ENCODE data around the gene CTSA. TPM values are rescaled to one million over a fixed set of nuclear protein-coding genes. Genes with fewer than 3 reads are reported as not detected.

Gene CTSA
- total and polyA plus RNA-seq, 9 of the 15 experiments (the other 6 are each of a cell fraction or from before 2014, with no cell fraction given), result 8.8 to 61.7 (median 28.3) TPM

- H3K4me3 ChIP-seq, result no peak overlapping the region
- in situ Hi-C loops (cut with MboI) (no loop called here), intact Hi-C loops (cut with micrococcal nuclease) (no loop called here)
- 0% methylated on average over 1 of the region's 1 CpG for WGBS (ENCODE audit: insufficient coverage, low coverage, missing lambda C conversion rate)
- H3K79me2 ChIP-seq (ENCODE audit: control insufficient read depth, insufficient read depth, low read length), result peaks cover 3% of the 10 kb centered on the region; the same call in 1 of the 3 replicates
- peaks cover 17% of the 10 kb centered on the region; the same call in 2 of the 3 replicates for H3K36me3 ChIP-seq (ENCODE audit: control insufficient read depth, insufficient read depth, low read length)
- DNase-seq (ENCODE audit: extremely low read depth in 1 of 4, low spot score in 3 of 4) (peak; percentile 43 to 87 (median 60)), FAIRE-seq (peak; percentile 99), ATAC-seq (peak; percentile 94)
- POLR2A ChIA-PET, result interaction anchor here (0.7 to 2.3 kb wide), 2 partner anchors 9 to 44 kb away, joined by 3 to 19 read pairs; no protein-coding TSS in a partner anchor
- H3K9ac ChIP-seq (ENCODE audit: insufficient read depth in 1 of 2, low read depth in 2 of 2, low read length in 2 of 2), result no peak overlapping the region
- no peaks in the 10 kb centered on the region for H3K27me3 ChIP-seq (ENCODE audit: control insufficient read depth in 2 of 2, insufficient read depth in 2 of 2, low read length in 2 of 2)
- H3K9me1 ChIP-seq (ENCODE audit: control insufficient read depth, insufficient read depth, low read length), result no peaks in the 10 kb centered on the region
- peak overlapping the region; percentile 33 for H3K4me2 ChIP-seq (ENCODE audit: insufficient read depth, low read length)
- peak overlapping the region; percentile 63 for H3K27ac ChIP-seq (ENCODE audit: extremely low read depth, low read depth, low read length)
- H3K4me1 ChIP-seq (replicated peaks in 1 of 2; ENCODE audit: control insufficient read depth in 2 of 2, insufficient read depth in 2 of 2, low read length in 2 of 2), result peaks cover 15 to 17% of the 10 kb centered on the region in 2 experiments; a peak in 4 of 5 replicates
- BruUV-seq (replicated peaks), result no TSS peak
- CTCF ChIA-PET (ENCODE audit: low intra/inter-chr PET ratio), result no interaction called here
- H4K20me1 ChIP-seq (replicated peaks; ENCODE audit: control insufficient read depth, insufficient read depth, low read length), result no peaks in the 10 kb centered on the region
- peaks cover 5% of the 10 kb centered on the region for H3K9me3 ChIP-seq (replicated peaks; ENCODE audit: control insufficient read depth, insufficient read depth, low read depth, low read length)
- no peak overlapping the region for H2AFZ ChIP-seq (ENCODE audit: low read depth, low read length)
- TF ChIP-seq TAF9B (IDR thresholded peaks at IDR 0.05; ENCODE audit: partially characterized antibody) (no peak), COPS2 (conservative IDR thresholded peaks at IDR 0.05) (no peak), CBFA2T2 (conservative IDR thresholded peaks at IDR 0.05) (peak; percentile 86), ETV6 (IDR thresholded peaks at IDR 0.05; ENCODE audit: borderline replicate concordance in 1 of 2, low read depth in 2 of 2, low read length in 1 of 2) (no peak), ETV6 (CRISPR knock-in tag; IDR thresholded peaks at IDR 0.05; ENCODE audit: borderline replicate concordance) (no peak), ZNF197 (CRISPR knock-in tag; IDR thresholded peaks at IDR 0.05; ENCODE audit: low read depth) (no peak), ZBTB1 (CRISPR knock-in tag; IDR thresholded peaks at IDR 0.05; ENCODE audit: borderline replicate concordance, low read depth) (no peak), LEF1 (IDR thresholded peaks at IDR 0.05) (peak; percentile 59)
- TF ChIP-seq, protein P1, sequence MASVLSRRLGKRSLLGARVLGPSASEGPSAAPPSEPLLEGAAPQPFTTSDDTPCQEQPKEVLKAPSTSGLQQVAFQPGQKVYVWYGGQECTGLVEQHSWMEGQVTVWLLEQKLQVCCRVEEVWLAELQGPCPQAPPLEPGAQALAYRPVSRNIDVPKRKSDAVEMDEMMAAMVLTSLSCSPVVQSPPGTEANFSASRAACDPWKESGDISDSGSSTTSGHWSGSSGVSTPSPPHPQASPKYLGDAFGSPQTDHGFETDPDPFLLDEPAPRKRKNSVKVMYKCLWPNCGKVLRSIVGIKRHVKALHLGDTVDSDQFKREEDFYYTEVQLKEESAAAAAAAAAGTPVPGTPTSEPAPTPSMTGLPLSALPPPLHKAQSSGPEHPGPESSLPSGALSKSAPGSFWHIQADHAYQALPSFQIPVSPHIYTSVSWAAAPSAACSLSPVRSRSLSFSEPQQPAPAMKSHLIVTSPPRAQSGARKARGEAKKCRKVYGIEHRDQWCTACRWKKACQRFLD (CRISPR knock-in tag; IDR thresholded peaks at IDR 0.05), result no peak
- TF ChIP-seq, protein P2, sequence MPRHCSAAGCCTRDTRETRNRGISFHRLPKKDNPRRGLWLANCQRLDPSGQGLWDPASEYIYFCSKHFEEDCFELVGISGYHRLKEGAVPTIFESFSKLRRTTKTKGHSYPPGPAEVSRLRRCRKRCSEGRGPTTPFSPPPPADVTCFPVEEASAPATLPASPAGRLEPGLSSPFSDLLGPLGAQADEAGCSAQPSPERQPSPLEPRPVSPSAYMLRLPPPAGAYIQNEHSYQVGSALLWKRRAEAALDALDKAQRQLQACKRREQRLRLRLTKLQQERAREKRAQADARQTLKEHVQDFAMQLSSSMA (CRISPR knock-in tag; IDR thresholded peaks at IDR 0.05), result no peak
- TF ChIP-seq, protein P3, sequence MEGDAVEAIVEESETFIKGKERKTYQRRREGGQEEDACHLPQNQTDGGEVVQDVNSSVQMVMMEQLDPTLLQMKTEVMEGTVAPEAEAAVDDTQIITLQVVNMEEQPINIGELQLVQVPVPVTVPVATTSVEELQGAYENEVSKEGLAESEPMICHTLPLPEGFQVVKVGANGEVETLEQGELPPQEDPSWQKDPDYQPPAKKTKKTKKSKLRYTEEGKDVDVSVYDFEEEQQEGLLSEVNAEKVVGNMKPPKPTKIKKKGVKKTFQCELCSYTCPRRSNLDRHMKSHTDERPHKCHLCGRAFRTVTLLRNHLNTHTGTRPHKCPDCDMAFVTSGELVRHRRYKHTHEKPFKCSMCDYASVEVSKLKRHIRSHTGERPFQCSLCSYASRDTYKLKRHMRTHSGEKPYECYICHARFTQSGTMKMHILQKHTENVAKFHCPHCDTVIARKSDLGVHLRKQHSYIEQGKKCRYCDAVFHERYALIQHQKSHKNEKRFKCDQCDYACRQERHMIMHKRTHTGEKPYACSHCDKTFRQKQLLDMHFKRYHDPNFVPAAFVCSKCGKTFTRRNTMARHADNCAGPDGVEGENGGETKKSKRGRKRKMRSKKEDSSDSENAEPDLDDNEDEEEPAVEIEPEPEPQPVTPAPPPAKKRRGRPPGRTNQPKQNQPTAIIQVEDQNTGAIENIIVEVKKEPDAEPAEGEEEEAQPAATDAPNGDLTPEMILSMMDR (IDR thresholded peaks at IDR 0.05 in 2 of 3, conservative IDR thresholded peaks at IDR 0.05 in 1 of 3; ENCODE audit: insufficient read depth in 2 of 3, low read depth in 1 of 3, low read length in 3 of 3), result no peak
- TF ChIP-seq, protein P4, sequence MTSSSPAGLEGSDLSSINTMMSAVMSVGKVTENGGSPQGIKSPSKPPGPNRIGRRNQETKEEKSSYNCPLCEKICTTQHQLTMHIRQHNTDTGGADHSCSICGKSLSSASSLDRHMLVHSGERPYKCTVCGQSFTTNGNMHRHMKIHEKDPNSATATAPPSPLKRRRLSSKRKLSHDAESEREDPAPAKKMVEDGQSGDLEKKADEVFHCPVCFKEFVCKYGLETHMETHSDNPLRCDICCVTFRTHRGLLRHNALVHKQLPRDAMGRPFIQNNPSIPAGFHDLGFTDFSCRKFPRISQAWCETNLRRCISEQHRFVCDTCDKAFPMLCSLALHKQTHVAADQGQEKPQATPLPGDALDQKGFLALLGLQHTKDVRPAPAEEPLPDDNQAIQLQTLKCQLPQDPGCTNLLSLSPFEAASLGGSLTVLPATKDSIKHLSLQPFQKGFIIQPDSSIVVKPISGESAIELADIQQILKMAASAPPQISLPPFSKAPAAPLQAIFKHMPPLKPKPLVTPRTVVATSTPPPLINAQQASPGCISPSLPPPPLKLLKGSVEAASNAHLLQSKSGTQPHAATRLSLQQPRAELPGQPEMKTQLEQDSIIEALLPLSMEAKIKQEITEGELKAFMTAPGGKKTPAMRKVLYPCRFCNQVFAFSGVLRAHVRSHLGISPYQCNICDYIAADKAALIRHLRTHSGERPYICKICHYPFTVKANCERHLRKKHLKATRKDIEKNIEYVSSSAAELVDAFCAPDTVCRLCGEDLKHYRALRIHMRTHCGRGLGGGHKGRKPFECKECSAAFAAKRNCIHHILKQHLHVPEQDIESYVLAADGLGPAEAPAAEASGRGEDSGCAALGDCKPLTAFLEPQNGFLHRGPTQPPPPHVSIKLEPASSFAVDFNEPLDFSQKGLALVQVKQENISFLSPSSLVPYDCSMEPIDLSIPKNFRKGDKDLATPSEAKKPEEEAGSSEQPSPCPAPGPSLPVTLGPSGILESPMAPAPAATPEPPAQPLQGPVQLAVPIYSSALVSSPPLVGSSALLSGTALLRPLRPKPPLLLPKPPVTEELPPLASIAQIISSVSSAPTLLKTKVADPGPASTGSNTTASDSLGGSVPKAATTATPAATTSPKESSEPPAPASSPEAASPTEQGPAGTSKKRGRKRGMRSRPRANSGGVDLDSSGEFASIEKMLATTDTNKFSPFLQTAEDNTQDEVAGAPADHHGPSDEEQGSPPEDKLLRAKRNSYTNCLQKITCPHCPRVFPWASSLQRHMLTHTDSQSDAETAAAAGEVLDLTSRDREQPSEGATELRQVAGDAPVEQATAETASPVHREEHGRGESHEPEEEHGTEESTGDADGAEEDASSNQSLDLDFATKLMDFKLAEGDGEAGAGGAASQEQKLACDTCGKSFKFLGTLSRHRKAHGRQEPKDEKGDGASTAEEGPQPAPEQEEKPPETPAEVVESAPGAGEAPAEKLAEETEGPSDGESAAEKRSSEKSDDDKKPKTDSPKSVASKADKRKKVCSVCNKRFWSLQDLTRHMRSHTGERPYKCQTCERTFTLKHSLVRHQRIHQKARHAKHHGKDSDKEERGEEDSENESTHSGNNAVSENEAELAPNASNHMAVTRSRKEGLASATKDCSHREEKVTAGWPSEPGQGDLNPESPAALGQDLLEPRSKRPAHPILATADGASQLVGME (CRISPR knock-in tag; IDR thresholded peaks at IDR 0.05), result no peak
These were observed 40.2 kb upstream of the CTSA start for GRCh38 chr20:45850926-45851325.

Data from K562 (cell line).